Right lung (tissue), 10 donors: ENCODE measurements around the gene GDF9. TPM values are rescaled to one million over a fixed set of nuclear protein-coding genes. Genes with fewer than 3 reads are reported as not detected.

Experiments used
- DNase-seq, 2 donors: peaks; one replicate each; pipeline ENCODE4 v3.0.0-alpha.2; 2013
- long read RNA-seq, 8 donors: transcript quantifications; one replicate each; lab custom pipeline, GENCODE V29; 2026
- polyA plus RNA-seq, 5 donors: library from polyadenylated mRNA; unstranded; fragments of 120-200 nt; gene quantifications; one replicate each; pipeline versions ENCODE4 v1.2.1 to v1.2.3, GENCODE V29; 2013; ENCODE audit warnings: inconsistent platforms in 1 of 5, low replicate concordance in 1 of 5; ENCODE audit not compliant: insufficient read length in 5 of 5, insufficient read depth in 1 of 5

The GDF9 gene
- polyA plus RNA-seq: 1 to 10 TPM in 4 of 5 donors, under 1 TPM in 1; 0.91 to 1.7 (median 1.6) TPM
- long read RNA-seq, donor 1, partial matches to known transcripts: 637 of 1,342 reads
- long read RNA-seq, donor 1, other reads (novel, unspliced or antisense): 705 of 1,342 reads
- long read RNA-seq, donor 2: 0 reads
- long read RNA-seq, donor 3: 0 reads
- long read RNA-seq, donor 4: 0 reads
- long read RNA-seq, donor 5, partial matches to known transcripts: 586 of 1,355 reads
- long read RNA-seq, donor 5, other reads (novel, unspliced or antisense): 769 of 1,355 reads
- long read RNA-seq, donor 6, partial matches to known transcripts: 5 of 5 reads
- long read RNA-seq, donor 6, other reads (novel, unspliced or antisense): 0 of 5 reads
- long read RNA-seq, donor 7: 0 reads
- long read RNA-seq, donor 8: 0 reads

- DNase-seq: peak; percentile 97 to 99
Observed at GRCh38 chr5:132866342-132867045, at the start of gene GDF9, which contains the start of gene UQCRQ. GDF9 (minus strand) TSS chr5:132866469; CDS start chr5:132864533, 1,936 bp downstream. UQCRQ (plus strand) TSS chr5:132866642; CDS start chr5:132866882, 240 bp downstream.

DNA sequence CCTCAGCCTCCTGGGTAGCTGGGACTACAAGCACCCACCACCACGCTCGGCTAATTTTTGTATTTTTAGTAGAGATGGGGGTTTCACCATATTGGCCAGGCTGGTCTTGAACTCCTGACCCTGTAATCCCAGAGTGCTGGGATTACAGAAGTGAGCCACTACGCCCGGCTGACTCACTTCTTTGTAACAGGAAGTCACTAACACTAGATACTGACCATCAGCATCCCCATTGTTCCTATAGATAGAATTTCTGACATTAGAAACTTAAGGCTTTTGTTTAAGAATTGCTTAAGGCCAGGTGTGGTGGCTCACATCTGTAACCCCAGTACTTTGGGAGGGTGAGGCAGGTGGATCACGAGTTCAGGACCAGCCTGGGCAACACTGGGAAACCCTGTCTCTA is 49.4 kb upstream of the GDF9 start:
- no peak for DNase-seq

- DNase-seq: no peak
Observed at GRCh38 chr5:132909702-132910101, 43.4 kb upstream of the GDF9 start.

GRCh38 chr5:132907161-132907560 is 40.9 kb upstream of the GDF9 start:
- DNase-seq: no peak

- no peak for DNase-seq
Observed at GRCh38 chr5:132905938-132906337, 39.7 kb upstream of the GDF9 start.

DNA sequence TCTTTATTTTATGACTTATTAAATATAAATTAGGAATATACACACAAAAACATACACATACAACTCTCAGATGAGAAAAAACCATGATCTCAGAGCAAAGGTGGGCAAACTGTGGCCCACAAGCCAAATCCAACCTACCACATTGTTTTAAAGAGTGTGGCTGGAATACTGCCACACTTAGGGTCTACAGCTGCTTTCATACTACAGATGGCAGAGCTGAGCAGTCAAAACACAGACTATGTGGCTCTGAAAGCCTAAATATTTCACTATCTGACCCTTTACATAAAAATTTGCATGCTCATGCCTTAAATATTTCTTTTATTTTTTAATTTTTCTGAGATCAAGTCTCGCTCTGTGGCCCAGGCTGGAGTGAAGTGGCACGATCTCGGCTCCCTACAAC is 35.5 kb upstream of the GDF9 start:
- DNase-seq: no peak

GRCh38 chr5:132901036-132901435 is 34.8 kb upstream of the GDF9 start:
- DNase-seq: no peak

DNA sequence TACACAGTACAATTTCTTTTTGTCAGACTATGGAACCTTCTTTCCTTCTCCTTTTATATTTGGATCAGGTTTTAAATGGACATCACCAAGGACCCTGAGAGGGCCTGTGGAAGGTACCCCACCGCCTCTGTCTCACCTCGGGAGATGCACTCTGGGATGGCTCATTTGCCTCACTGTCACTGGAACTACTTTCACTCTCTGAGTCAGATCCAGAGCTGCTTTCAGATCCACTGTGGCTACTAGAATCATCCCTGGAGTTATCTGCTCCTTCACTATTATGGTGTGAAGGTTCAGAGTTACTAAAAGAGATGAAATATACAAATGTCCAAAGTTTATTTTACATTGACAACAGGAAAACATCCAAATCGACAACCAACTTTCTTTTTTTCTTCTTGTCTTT is 31.8 kb upstream of the GDF9 start:
- no peak for DNase-seq

GRCh38 chr5:132896685-132897084 is 30.4 kb upstream of the GDF9 start:
- DNase-seq: no peak

GRCh38 chr5:132895719-132896305 is 29.5 kb upstream of the GDF9 start:
- no peak for DNase-seq

DNA sequence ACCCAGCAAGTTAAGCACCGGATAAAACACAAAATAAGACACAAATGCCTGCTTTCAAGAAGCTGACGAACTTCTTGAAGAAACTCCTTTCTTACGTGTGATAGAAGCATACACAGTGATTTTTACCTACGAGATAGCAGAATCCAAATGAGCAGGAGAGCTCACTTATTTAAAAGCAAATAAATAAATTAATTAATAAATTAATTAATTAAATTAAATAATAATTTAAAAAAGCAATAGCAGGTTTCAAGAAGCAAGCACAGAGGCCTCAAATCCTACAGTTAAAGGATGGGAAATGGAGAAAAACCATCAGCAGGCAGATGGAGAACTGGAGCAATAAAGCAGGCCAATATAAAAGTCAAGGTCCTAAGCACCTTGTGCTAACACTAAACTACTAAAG is 24.5 kb upstream of the GDF9 start:
- no peak for DNase-seq

GRCh38 chr5:132889501-132889900 is 23.2 kb upstream of the GDF9 start:
- DNase-seq: no peak

DNA sequence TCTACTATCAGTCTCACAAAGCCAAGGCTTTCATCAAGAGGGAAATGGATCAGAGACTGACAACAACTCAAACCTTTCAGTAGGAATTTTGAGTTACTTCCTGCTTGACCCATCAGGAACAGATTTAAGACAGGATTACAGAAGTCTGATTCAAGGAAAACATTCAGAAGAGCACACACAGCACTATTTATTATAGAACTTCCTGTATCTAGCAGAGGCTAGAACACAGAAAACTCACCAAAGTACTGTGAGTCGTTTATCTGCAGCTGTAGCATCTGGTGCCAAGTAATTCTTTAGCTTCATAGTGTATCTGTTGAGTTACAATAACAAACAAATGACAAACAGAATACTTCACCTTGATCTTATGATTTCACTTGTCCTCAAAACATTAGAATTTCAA is 21.0 kb upstream of the GDF9 start:
- no peak for DNase-seq

DNA sequence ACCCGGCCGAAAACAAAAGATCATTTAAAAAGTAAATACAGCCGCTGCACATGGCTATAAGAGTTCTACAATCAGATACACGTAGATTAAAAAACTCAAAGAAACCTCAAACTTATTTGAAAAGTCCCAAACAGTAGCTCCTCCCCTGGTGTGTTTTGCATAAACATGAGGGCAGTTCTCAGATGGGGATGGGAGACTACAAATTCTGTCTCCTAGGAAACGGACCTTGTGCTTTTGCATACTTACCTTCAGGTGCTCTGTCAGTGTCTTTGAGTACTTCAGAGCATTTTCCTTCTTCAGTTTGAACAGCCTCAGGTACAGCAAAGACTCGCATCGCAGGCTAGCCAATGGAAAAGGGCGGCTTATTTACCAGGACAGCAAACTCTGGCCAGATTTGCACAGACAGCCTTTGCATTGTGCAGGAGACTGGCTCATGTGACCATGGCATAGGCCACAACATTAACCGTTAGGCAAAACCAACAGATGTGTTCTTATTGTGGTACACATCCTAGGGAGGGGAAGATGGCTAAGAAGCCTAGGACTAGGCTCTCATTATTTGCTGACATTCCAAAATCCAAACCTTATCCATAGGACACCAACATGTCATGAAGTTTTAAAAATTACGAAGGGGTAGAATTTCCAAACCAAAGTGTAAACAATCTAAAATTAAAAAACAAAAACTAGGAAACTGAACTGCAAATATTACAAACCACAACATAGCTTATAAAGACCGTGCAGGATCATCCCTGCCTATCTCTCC is 20.0 kb upstream of the GDF9 start:
- DNase-seq: no peak

DNA sequence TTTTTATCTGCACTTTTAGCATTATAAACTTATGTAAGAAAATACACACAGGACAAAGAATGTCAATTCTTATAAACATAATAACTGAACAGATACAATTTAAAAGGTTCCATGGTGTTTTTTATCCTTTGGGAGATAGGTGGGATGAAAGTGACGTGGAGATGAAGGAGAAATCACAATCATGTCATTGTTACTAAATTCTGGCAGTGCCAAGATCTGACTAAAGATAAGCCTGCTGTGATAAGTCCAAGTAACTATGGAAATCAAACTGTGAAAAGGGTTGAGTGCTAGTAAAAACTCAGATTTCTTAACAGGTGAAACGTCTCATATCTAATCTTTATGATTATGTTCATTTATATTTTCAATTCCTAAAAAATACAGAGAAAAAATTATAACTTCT is 18.3 kb upstream of the GDF9 start:
- DNase-seq: no peak

DNA sequence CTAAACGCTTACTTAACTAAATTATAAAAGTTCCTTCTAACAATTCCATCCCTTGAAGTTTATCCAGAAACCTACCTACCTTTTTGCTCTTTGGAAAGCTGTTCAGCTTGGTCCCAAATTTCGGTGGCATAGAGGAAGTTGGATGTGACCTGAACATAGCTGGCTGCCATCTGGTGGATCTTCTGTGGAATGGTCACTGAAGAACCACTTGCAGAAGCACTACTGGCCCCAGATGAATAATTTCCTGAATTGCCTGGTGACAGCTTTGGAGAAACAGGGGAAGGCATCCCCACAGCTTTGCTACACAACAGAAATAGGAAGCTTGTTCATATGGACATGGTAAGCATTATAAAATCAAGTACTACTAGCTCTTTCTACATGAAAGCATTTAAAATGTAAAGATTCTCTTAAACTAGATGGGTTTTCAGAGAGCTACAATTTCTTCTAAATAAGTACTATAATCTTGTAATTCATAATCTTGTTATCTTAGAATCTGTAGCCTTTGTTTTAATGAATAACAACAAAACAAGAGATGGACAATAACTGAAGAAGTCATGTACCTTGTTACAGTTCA is 17.1 kb upstream of the GDF9 start:
- peak; percentile 27 to 45 for DNase-seq

- DNase-seq: peak in 1 of 2 donors; percentile 11
Observed at GRCh38 chr5:132877938-132878337, 11.7 kb upstream of the GDF9 start.

- DNase-seq: no peak
Observed at GRCh38 chr5:132877466-132877865, 11.2 kb upstream of the GDF9 start.

GRCh38 chr5:132876020-132876759 is 9.9 kb upstream of the GDF9 start:
- DNase-seq: no peak

DNA sequence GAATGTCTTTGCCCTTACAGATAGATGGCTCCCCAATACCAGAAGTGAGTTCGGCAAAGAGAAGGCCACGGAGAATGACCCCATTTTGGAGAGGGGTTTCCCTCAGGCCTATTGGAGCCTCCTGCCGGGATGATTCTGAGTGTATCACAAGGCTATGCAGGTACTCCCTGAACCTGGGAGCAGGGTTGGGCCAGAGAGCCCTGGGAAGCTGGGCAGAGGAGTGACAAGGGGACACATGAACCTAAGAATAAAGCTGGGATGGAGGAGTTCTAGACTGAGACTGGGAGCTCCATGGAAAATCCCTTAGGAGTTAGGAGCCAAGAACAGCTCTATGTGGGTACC is 7.6 kb upstream of the GDF9 start:
- no peak for DNase-seq
